Mesenchymal stem cell (in vitro differentiated cells and primary cell): ENCODE measurements around the gene SLCO3A1.

Experiments used
- DNase-seq: peaks from one replicate; pipeline ENCODE4 v3.0.0-alpha.2; 2013
- H2AFZ ChIP-seq: one replicate; pipeline ENCODE4 v1.6.1; 2013; ENCODE audit warnings: low read depth, mild to moderate bottlenecking, control low read depth, inconsistent platforms, low read length, moderate library complexity
- H2AK5ac ChIP-seq: 2 replicates; pipeline ENCODE4 v1.6.1; 2013; ENCODE audit warnings: low read length, moderate library complexity, mild to moderate bottlenecking, inconsistent platforms; ENCODE audit not compliant: severe bottlenecking
- H2BK120ac ChIP-seq: one replicate; pipeline ENCODE4 v1.6.1; 2013; ENCODE audit warnings: low read depth, mild to moderate bottlenecking, inconsistent platforms, low read length, moderate library complexity
- H2BK12ac ChIP-seq, 2 experiments: one replicate each; pipeline ENCODE4 v1.6.1; 2013; ENCODE audit warnings: inconsistent platforms in 2 of 2, low read length in 2 of 2, mild to moderate bottlenecking in 2 of 2, moderate library complexity in 2 of 2, control low read depth in 1 of 2
- H2BK15ac ChIP-seq: one replicate; pipeline ENCODE4 v1.6.1; 2013; ENCODE audit warnings: mild to moderate bottlenecking, low read depth, inconsistent platforms; ENCODE audit not compliant: poor library complexity, severe bottlenecking
- H2BK5ac ChIP-seq: 2 replicates; pipeline ENCODE4 v1.6.1; 2013; ENCODE audit warnings: low read depth, mild to moderate bottlenecking, low read length, control low read depth, inconsistent platforms; ENCODE audit not compliant: poor library complexity, severe bottlenecking
- H3K14ac ChIP-seq, 2 experiments: one replicate each; pipeline ENCODE4 v1.6.1; 2013; ENCODE audit warnings: inconsistent platforms in 2 of 2, low read length in 2 of 2, control low read depth in 1 of 2, mild to moderate bottlenecking in 1 of 2, moderate library complexity in 1 of 2
- H3K18ac ChIP-seq, 2 experiments: one replicate each; pipeline ENCODE4 v1.6.1; 2013; ENCODE audit warnings: inconsistent platforms in 2 of 2, low read length in 2 of 2, control low read depth in 1 of 2, low read depth in 1 of 2, mild to moderate bottlenecking in 1 of 2
- H3K23ac ChIP-seq, 2 experiments: one replicate each; pipeline ENCODE4 v1.6.1; 2013; ENCODE audit warnings: inconsistent platforms in 2 of 2, low read length in 2 of 2, mild to moderate bottlenecking in 2 of 2, moderate library complexity in 2 of 2, control low read depth in 1 of 2
- H3K27ac ChIP-seq: 2 replicates; pipeline ENCODE4 v1.5.1; 2013; ENCODE audit warnings: mild to moderate bottlenecking, moderate library complexity, low read length, control low read depth, inconsistent platforms; ENCODE audit not compliant: poor library complexity, severe bottlenecking
- H3K27me3 ChIP-seq, 2 experiments: 2 replicates each; pipeline versions ENCODE4 v1.6.1 to v1.7.0; 2013; ENCODE audit warnings: low read length in 2 of 2, mild to moderate bottlenecking in 2 of 2, moderate library complexity in 2 of 2, control low read depth in 1 of 2, inconsistent platforms in 1 of 2; ENCODE audit not compliant: control insufficient read depth in 1 of 2, insufficient read depth in 1 of 2
- H3K36me3 ChIP-seq, 2 experiments: 2 replicates each; pipeline versions ENCODE4 v1.6.1 to v1.7.0; 2013; ENCODE audit warnings: low read length in 2 of 2, control low read depth in 1 of 2, inconsistent platforms in 1 of 2, low read depth in 1 of 2, mild to moderate bottlenecking in 1 of 2; ENCODE audit not compliant: insufficient read depth in 2 of 2, control insufficient read depth in 1 of 2
- H3K4ac ChIP-seq, 2 experiments: one replicate each; pipeline ENCODE4 v1.6.1; 2013; ENCODE audit warnings: inconsistent platforms in 2 of 2, low read length in 2 of 2, mild to moderate bottlenecking in 2 of 2, moderate library complexity in 2 of 2, control low read depth in 1 of 2, low read depth in 1 of 2
- H3K4me1 ChIP-seq: 2 replicates; pipeline ENCODE4 v1.6.1; 2013; ENCODE audit warnings: low read depth, low read length, control low read depth; ENCODE audit not compliant: control insufficient read depth, insufficient read depth
- H3K4me2 ChIP-seq: 2 replicates; pipeline ENCODE4 v1.6.1; 2013; ENCODE audit warnings: low read length, mild to moderate bottlenecking, inconsistent platforms; ENCODE audit not compliant: poor library complexity, severe bottlenecking
- H3K4me3 ChIP-seq, 2 experiments: 2 replicates each; pipeline versions ENCODE4 v1.5.1 to v1.7.0; 2013; ENCODE audit warnings: low read length in 2 of 2, mild to moderate bottlenecking in 2 of 2, control low read depth in 1 of 2, low read depth in 1 of 2; ENCODE audit not compliant: insufficient read depth in 1 of 2
- H3K79me1 ChIP-seq: replicated peaks from 2 replicates; pipeline ENCODE4 v1.6.1; 2013; ENCODE audit warnings: mild to moderate bottlenecking, control low read depth, low read length, inconsistent platforms; ENCODE audit not compliant: poor library complexity, severe bottlenecking
- H3K9ac ChIP-seq: 2 replicates; pipeline ENCODE4 v1.7.0; 2013; ENCODE audit warnings: mild to moderate bottlenecking, low read length, moderate library complexity
- H3K9me3 ChIP-seq: 2 replicates; pipeline ENCODE4 v1.7.0; 2013; ENCODE audit warnings: mild to moderate bottlenecking, low read length; ENCODE audit not compliant: control insufficient read depth
- H4K8ac ChIP-seq: one replicate; pipeline ENCODE4 v1.6.1; 2013; ENCODE audit warnings: inconsistent platforms, mild to moderate bottlenecking, low read length, moderate library complexity
- H4K91ac ChIP-seq: one replicate; pipeline ENCODE4 v1.6.1; 2013; ENCODE audit warnings: mild to moderate bottlenecking, low read length, inconsistent platforms
- WGBS: methylation state at CpG from one replicate; pipeline ENCODE4 v1.1.7; 2013; ENCODE audit warnings: mixed read lengths; 5-methylcytosine and 5-hydroxymethylcytosine counted together

Gene SLCO3A1

DNA sequence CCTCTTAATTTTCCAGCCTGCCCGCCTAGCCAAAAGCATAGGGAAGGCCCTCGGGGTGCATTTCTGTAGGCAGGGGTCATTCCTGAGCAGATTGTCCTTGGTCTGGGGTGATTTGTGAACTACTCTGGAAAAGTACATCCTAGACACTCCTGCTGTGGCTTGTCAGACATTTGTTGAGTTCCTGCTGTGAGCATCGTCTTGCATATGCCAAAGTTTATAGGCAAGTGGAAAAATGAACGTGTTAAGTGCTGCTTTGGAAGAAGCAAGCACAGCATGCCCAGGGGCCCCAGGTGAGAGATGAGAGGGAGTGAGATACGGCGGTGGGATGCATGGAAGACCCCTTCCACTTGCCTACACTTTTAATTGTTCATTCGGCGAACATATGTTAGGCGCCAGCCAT, 302.4 kb downstream of the SLCO3A1 start:
- Histone ChIP-seq H3K4me3 (no peak overlapping the region), H3K23ac (no peak overlapping the region), H4K8ac (no peak overlapping the region), H3K4me1 (no peaks in the 10 kb centered on the region), H2AFZ (no peak overlapping the region), H3K36me3 (peaks cover 0 to 35% of the 10 kb centered on the region in 2 experiments), H2BK120ac (no peak overlapping the region), H2BK5ac (no peak overlapping the region), H4K91ac (no peak overlapping the region), H3K9me3 (no peaks in the 10 kb centered on the region), H3K9ac (no peak overlapping the region), H3K79me1 (no peaks in the 10 kb centered on the region), H3K14ac (no peak overlapping the region), H3K4me2 (no peak overlapping the region), H3K4ac (no peak overlapping the region), H3K27ac (no peak overlapping the region), H2BK15ac (no peak overlapping the region), H2BK12ac (no peak overlapping the region), H3K27me3 (no peaks in the 10 kb centered on the region), H3K18ac (no peak overlapping the region), H2AK5ac (no peak overlapping the region)
- no peak for DNase-seq
- 77% methylated on average over 9 of the region's 9 CpGs for WGBS

DNA sequence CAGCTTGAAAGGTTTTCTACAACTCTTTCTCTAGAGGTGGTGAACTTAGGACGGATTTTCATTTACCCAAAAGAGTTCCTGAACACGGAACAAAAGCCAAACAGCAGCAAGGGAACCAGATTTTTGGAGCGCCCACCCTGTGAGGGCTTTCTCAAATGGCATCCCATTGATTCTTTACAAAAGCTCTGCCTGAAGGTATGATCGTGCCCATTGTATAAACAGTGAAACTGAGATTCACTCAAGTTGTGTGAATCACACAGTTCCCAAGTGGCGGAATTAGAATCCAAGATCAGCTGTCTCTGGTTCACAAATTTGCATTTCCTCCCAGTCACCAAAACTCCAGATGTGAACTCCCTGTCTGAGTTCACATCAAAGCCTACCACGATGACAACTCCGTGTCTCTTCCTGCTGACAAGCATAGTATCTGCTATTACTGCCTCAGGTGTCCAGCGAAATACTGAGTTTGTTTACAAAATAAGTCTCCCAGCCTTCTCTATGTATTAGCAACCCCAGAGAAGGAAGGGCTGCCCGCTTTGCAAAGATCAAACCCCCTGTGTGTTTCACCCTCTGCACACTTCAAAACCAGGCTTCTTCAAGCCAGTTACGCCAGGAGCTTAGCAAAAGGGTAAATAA, 304.3 kb downstream of the SLCO3A1 start:
- Histone ChIP-seq H3K4ac (no peak overlapping the region), H2AK5ac (no peak overlapping the region), H3K4me2 (no peak overlapping the region), H3K4me1 (no peaks in the 10 kb centered on the region), H3K23ac (no peak overlapping the region), H4K91ac (no peak overlapping the region), H3K36me3 (peaks cover 0 to 38% of the 10 kb centered on the region in 2 experiments), H3K27ac (no peak overlapping the region), H2BK5ac (no peak overlapping the region), H3K4me3 (no peak overlapping the region), H3K79me1 (no peaks in the 10 kb centered on the region), H3K14ac (no peak overlapping the region), H3K18ac (no peak overlapping the region), H3K9ac (no peak overlapping the region), H3K27me3 (no peaks in the 10 kb centered on the region), H2AFZ (no peak overlapping the region), H2BK120ac (no peak overlapping the region), H3K9me3 (no peaks in the 10 kb centered on the region), H2BK12ac (no peak overlapping the region), H4K8ac (no peak overlapping the region), H2BK15ac (no peak overlapping the region)
- DNase-seq: no peak
- WGBS: 62% methylated on average over 10 of the region's 10 CpGs

DNA sequence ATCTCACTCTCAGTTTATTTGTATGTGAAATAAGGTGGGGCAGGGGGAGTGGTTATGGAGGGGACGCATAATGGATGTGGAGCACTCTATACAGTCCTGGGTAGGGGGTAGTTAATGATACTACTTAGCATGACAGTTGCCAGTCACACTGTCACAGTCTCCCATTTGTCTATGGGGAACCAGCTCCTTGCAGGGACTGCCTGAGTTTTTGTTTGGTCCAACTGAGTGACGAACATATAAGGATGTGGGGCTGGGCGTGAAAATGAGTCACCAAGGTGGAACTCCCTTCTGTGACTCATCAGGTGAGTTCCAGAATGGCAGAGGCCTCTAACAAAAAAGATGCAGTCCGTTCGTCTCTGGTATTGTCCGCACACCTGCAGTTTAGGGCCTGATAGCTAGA, 304.9 kb downstream of the SLCO3A1 start:
- Histone ChIP-seq H2AK5ac (no peak overlapping the region), H3K79me1 (no peaks in the 10 kb centered on the region), H2BK5ac (no peak overlapping the region), H3K4me3 (no peak overlapping the region), H2BK120ac (no peak overlapping the region), H3K36me3 (peaks cover 0 to 39% of the 10 kb centered on the region in 2 experiments), H3K27me3 (no peaks in the 10 kb centered on the region), H2AFZ (no peak overlapping the region), H2BK12ac (no peak overlapping the region), H4K8ac (no peak overlapping the region), H3K14ac (no peak overlapping the region), H2BK15ac (no peak overlapping the region), H3K18ac (no peak overlapping the region), H4K91ac (no peak overlapping the region), H3K9ac (no peak overlapping the region), H3K27ac (no peak overlapping the region), H3K4me2 (no peak overlapping the region), H3K9me3 (no peaks in the 10 kb centered on the region), H3K4me1 (no peaks in the 10 kb centered on the region), H3K4ac (no peak overlapping the region), H3K23ac (no peak overlapping the region)
- no peak for DNase-seq
- 38% methylated on average over 6 of the region's 6 CpGs for WGBS

DNA sequence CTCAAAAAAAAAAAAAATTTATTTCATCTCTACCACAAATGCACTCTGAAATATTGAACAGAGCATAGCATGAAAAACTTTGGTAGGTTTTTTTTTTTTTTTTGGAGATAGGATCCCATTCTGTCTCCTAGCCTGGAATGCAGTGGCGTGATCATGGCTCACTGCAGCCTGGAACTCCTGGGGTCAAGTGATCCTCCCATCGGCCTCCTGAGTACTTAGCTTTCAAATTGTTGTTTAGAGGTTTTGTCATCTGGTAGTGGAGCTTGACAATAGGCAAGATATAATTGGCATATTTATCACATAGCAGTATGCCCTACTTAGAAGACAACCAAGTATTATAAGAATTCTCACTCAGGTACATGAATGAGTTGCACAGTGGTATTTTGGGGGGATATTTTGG, 306.0 kb downstream of the SLCO3A1 start:
- Histone ChIP-seq H2BK120ac (no peak overlapping the region), H3K79me1 (no peaks in the 10 kb centered on the region), H3K4me1 (peaks cover 4% of the 10 kb centered on the region), H3K14ac (no peak overlapping the region), H3K4me3 (no peak overlapping the region), H4K8ac (no peak overlapping the region), H3K4me2 (no peak overlapping the region), H4K91ac (no peak overlapping the region), H3K9me3 (no peaks in the 10 kb centered on the region), H2BK12ac (no peak overlapping the region), H2BK5ac (no peak overlapping the region), H2AFZ (no peak overlapping the region), H2AK5ac (no peak overlapping the region), H3K36me3 (peaks cover 0 to 40% of the 10 kb centered on the region in 2 experiments), H3K27me3 (no peaks in the 10 kb centered on the region), H3K18ac (no peak overlapping the region), H3K23ac (no peak overlapping the region), H3K27ac (no peak overlapping the region), H2BK15ac (no peak overlapping the region), H3K4ac (no peak overlapping the region), H3K9ac (no peak overlapping the region)
- WGBS: 70% methylated on average over 2 of the region's 2 CpGs
- no peak for DNase-seq
